Progenitor cell of endocrine pancreas (in vitro differentiated cells): ENCODE measurements around the gene PROSER3. TPM values are rescaled to one million over a fixed set of nuclear protein-coding genes. Genes with fewer than 3 reads are reported as not detected.
A peak's percentile ranks its signal among the peaks of the same experiment; 100 is the strongest.
"Not testable (repeated sequence)": the region's sequence is repeated elsewhere in the genome, so short reads cannot be mapped to it uniquely, and the experiment has no call there.

Experiments
- DNase-seq: peaks from one replicate; pipeline ENCODE4 v3.0.0; 2021; ENCODE audit warnings: low spot score; ENCODE audit not compliant: unreplicated experiment
- H3K27ac Mint-ChIP-seq: 2 replicates; pipeline ENCODE4 v1.8.0; 2021; ENCODE audit warnings: mild to moderate bottlenecking, moderate library complexity, mixed read lengths
- H3K27me3 Mint-ChIP-seq: 2 replicates; pipeline ENCODE4 v1.8.0; 2021; ENCODE audit warnings: mixed read lengths
- H3K36me3 Mint-ChIP-seq: 2 replicates; pipeline ENCODE4 v1.8.0; 2022; ENCODE audit warnings: mixed read lengths; ENCODE audit not compliant: insufficient read depth
- H3K4me1 Mint-ChIP-seq: 2 replicates; pipeline ENCODE4 v1.8.0; 2021; ENCODE audit warnings: low read depth, mixed read lengths
- H3K4me3 Mint-ChIP-seq: 2 replicates; pipeline ENCODE4 v1.8.0; 2021; ENCODE audit warnings: low read depth, mild to moderate bottlenecking, moderate library complexity, mixed read lengths
- H3K9me3 Mint-ChIP-seq: 2 replicates; pipeline ENCODE4 v1.8.0; 2021; ENCODE audit warnings: low read depth, mixed read lengths
- total RNA-seq: library from RNA; stranded (reverse); gene quantifications from 2 replicates; pipeline ENCODE4 v1.2.1, GENCODE V29; 2021
- TF ChIP-seq, protein P1 (sequence below): fragments of 200-600 bp; sonication (generic); IDR thresholded peaks from one replicate; pipeline ENCODE4 v1.5.0; 2021; ENCODE audit warnings: antibody characterized with exemption, mild to moderate bottlenecking; ENCODE audit not compliant: unreplicated experiment

Gene PROSER3
- total RNA-seq, 1 donor from 2014 or later = 58.6 TPM

DNA sequence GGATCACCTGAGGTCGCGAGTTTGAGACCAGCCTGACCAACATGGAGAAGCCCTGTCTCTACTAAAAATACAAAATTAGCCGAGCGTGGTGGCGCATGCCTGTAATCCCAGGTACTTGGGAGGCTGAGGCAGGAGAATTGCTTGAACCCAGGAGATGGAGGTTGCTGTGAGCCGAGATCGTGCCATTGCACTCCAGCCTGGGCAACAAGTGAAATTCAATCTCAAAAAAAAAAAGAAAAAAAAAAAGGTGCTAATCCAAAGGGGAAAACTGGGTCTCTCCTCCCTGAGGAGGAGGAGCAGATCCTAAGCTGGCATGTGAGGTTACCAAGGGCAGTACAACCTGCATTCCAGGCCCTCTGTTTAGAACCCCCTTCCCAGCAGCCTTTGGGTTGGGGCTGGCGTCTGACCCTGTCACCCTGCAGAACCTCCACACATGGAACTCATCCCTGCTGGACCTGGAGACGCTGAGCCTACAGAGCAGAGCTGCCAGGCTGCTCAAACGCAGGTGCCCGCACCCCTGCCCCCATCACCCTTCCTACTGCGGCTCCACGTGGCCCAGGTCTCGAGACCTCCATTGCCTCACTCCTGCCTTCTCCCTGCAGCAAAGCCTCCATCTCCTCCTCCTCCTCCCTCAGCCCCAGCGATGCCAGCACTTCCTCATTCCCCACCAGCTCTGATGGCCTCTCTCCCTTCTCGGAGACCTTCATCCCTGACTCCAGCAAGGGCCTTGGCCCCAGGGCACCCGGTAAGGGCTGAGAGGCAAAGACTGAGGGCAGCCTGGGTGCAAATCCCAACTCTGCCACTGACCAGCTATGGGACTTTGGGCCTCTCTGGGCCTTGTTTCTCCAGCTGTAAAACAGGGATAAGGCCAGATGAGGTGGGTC lies 6.7 kb downstream of the PROSER3 start:
- H3K27me3 Mint-ChIP-seq = no peaks in the 10 kb centered on the region
- no peaks in the 10 kb centered on the region for H3K9me3 Mint-ChIP-seq
- peaks cover 2% of the 10 kb centered on the region for H3K4me1 Mint-ChIP-seq
- no peak overlapping the region for H3K4me3 Mint-ChIP-seq
- H3K27ac Mint-ChIP-seq = no peak overlapping the region
- TF ChIP-seq, protein P1, sequence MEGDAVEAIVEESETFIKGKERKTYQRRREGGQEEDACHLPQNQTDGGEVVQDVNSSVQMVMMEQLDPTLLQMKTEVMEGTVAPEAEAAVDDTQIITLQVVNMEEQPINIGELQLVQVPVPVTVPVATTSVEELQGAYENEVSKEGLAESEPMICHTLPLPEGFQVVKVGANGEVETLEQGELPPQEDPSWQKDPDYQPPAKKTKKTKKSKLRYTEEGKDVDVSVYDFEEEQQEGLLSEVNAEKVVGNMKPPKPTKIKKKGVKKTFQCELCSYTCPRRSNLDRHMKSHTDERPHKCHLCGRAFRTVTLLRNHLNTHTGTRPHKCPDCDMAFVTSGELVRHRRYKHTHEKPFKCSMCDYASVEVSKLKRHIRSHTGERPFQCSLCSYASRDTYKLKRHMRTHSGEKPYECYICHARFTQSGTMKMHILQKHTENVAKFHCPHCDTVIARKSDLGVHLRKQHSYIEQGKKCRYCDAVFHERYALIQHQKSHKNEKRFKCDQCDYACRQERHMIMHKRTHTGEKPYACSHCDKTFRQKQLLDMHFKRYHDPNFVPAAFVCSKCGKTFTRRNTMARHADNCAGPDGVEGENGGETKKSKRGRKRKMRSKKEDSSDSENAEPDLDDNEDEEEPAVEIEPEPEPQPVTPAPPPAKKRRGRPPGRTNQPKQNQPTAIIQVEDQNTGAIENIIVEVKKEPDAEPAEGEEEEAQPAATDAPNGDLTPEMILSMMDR = no peak
- no peak for DNase-seq
- H3K36me3 Mint-ChIP-seq = peaks cover 6% of the 10 kb centered on the region

DNA sequence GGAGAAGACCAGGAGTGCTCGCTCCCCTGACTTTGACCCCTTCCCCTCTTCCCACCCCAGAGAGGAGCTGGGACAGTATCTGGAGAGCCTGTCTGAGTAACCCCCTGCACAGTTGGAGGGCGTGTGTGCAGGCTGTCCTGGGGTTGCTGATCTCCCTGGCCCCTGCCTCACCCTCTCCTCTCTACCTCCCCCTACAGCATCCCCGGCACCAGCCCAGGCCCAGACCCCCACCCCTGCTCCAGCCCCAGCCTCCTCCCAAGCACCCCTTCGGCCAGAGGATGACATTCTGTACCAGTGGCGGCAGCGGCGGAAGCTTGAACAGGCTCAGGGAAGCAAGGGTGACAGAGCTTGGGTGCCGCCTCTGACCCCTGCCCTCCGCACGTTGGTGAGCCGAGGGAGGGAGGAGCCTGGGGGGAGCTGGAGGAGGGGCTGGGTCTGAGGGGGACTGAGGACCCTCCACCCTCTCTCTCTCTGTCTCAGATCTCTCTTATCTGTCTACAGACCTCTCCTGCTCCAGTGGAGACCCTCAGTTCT lies 8.7 kb downstream of the PROSER3 start:
- Mint-ChIP-seq H3K36me3 (peaks cover 8% of the 10 kb centered on the region), H3K27me3 (no peaks in the 10 kb centered on the region), H3K9me3 (no peaks in the 10 kb centered on the region), H3K27ac (no peak overlapping the region), H3K4me3 (no peak overlapping the region), H3K4me1 (peaks cover 2% of the 10 kb centered on the region)
- no peak for DNase-seq
- TF ChIP-seq, protein P1 = no peak

DNA sequence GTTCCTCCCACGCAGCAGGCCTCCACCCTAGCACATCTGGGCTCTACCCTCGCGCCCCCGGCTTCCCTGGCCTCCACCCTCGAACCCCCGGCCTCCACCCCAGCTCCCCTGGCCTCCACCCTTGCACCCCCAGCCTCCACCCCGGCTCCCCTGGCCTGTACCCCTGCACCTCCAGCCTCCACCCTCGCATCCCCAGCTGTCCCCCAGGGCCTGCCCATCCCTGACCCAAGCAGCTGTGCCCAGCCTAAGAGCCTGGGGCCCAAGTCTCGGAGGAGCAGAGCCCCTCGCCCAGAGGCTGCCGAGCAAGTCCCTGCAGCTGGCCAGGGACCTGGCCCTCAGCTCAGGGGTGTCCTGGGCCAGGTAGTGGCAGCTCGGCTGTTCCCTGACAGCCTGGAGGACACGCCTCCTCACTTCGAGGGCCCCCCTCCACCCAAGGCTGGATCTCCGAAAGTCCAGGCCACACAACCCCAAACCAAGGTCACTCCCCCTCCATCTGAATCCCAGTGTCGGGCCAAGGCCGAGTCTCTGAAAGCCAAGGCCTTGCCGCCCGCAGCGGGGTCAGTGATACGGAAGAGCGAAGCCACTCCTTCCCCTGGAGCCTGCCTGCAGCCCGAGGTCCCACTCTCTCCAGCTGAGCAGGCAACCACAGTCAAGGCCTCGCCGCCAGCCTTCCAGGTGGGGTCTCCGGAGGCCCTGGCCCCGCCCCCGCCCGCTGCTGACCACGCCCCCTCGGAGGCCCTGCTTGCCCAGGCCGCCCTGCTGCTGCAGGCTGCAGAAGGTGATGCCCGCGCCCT lies 9.5 kb downstream of the PROSER3 start:
- Mint-ChIP-seq H3K36me3 (peaks cover 4% of the 10 kb centered on the region), H3K27ac (no peak overlapping the region), H3K4me1 (peaks cover 2% of the 10 kb centered on the region), H3K27me3 (peaks cover 2% of the 10 kb centered on the region), H3K4me3 (no peak overlapping the region), H3K9me3 (no peaks in the 10 kb centered on the region)
- DNase-seq = peak; percentile 63
- TF ChIP-seq, protein P1 = no peak

DNA sequence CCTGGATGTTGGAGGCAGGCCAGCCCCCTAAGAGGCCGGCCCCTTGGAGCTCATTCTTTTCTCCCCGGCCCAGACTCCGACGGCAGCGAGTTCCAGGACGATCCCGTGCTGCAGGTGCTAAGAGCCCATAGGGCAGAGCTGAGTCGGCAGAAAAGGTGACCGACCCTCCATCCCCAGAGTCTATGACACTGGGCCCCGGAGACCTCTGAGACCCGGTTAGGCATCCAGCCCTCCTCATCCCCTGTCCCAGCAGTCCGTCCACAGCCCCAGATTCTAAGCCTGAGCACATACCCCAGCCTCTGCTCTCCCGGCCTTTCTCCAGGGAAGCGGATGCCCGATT lies 10.1 kb downstream of the PROSER3 start:
- no peak for DNase-seq
- Mint-ChIP-seq H3K27ac (no peak overlapping the region), H3K27me3 (peaks cover 5% of the 10 kb centered on the region), H3K9me3 (no peaks in the 10 kb centered on the region), H3K4me1 (peaks cover 2% of the 10 kb centered on the region), H3K36me3 (peaks cover 4% of the 10 kb centered on the region), H3K4me3 (no peak overlapping the region)
- TF ChIP-seq, protein P1 = no peak

DNA sequence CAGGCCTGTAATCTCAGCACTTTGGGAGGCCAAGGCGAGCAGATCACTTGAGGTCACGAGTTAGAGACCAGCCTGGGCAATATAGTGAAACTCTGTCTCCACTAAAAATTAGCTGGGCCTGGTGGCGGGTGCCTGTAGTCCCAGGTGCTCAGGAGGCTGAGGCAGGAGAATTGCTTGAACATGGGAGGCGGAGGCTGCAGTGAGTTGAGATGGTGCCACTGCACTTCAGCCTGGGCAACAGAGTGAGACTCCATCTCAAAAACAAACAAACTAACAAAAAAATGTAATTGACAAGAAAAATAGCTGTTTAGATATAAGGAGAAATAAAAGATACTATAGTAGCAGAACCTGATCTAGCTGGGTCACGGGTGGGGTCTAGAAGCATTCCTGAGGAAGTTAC lies 14.4 kb downstream of the PROSER3 start:
- not testable (repeated sequence) for H3K27ac Mint-ChIP-seq, H3K4me3 Mint-ChIP-seq, H3K9me3 Mint-ChIP-seq, H3K4me1 Mint-ChIP-seq, H3K36me3 Mint-ChIP-seq, DNase-seq
- peaks cover 25% of the 10 kb centered on the region for H3K27me3 Mint-ChIP-seq
